GM19351 (cell line): ENCODE data around the gene DCTPP1.

Experiments used
- ATAC-seq: cut with Tn5 transposase; IDR thresholded peaks from one replicate; pipeline ENCODE4 v1.9.1; 2021; ENCODE audit warnings: mild to moderate bottlenecking, moderate library complexity; ENCODE audit not compliant: unreplicated experiment

DCTPP1 gene

GRCh38 chr16:30383521-30383920 is 46.3 kb downstream of the DCTPP1 start:
- no peak for ATAC-seq

DNA sequence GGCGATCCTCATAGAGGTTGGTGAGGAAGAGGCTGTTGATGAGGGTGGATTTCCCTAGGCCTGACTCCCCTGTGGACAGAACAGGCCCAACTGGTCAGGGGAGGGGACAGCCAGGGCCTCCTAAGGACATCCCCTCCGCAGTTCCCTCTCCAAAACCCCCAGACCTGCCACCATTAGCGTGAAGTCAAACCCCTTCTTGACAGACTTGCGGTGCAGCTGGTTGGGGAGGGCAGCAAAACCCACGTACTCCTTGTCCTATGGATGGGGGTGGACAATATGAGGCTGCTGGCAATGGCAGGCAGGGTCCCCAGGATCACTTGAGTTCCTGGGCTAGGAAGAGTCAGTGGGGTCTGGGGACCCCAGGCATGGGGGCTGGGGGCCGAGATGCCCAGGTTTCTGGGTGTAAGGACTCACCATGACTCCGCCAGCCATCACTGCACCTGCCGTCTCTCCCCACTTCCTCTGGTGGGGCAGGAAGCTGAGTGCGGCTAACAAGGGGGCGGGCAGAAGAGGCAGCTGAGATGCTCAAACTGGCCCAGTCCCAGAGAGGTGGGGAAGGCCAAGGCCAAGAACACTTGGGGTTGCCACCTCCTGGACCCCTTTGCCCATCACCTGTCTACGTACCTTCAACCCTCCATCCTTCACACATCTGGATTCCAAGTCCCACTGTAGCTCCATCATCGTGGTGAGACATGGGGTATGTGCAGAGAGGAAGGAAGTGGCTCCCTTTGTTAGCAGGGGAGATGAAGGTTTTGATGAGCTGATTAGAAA is 47.5 kb downstream of the DCTPP1 start, which contains the start of gene SEPTIN1:
SEPTIN1 (minus strand) TSS at position 451 of the 771 bp plus-strand sequence; CDS start at position 432, 19 bp downstream.
- peak; percentile 43 for ATAC-seq

DNA sequence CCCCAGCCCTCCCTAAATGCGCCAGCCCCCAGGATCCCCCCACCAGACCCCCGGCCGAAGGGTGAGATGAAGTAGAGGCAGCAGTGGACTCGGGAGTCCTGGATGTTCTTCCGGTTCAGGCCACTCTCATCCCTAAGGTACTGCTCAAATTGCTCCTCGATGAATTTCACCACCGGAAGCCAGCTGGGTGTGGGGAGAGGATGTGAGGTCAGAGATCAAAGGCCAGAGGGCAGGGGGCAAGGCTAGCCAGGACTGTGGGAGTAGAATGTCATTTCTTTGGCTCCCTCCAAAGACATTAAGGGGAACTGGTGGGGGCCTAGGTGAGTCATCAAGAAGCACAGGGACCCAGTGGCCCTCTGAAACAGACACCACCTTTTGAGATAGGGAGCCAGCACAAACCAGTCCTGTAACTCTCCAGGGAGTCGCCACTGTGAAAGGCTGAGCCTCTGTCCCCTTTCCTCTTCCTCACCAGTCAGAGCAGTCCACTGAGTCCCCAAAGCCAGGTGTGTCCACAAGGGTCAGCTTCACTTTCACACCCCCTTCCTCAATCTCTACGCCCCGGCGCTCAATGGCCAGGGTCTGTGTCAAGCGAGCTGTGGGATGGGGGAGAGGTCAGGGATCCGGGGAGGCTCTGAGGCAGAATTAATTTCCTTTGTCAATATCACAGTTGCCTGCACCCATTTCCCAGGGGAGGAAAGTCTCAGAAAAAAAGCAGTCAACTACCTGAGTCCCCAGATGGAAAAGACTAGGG is 48.4 kb downstream of the DCTPP1 start:
- ATAC-seq, result no peak

DNA sequence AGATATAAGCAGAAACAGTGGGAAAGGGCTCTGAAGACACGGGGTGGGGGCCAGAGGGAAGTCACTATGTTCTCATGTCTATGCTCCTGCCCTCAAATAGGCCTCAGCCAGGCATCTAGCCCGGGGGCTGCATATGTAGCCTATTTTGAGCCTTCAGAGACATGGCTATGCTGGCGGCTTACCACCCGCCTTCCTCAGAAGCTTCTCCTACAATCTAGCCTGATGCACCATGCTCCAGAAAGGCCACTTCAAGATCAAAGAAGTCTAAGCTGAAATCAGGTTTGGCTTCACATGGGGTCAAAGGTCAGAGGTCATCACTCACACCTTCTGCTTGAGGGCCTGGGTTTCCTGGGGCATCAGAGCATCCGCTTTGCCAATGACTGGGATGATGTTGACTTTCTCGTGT is 49.0 kb downstream of the DCTPP1 start:
- no peak for ATAC-seq

DNA sequence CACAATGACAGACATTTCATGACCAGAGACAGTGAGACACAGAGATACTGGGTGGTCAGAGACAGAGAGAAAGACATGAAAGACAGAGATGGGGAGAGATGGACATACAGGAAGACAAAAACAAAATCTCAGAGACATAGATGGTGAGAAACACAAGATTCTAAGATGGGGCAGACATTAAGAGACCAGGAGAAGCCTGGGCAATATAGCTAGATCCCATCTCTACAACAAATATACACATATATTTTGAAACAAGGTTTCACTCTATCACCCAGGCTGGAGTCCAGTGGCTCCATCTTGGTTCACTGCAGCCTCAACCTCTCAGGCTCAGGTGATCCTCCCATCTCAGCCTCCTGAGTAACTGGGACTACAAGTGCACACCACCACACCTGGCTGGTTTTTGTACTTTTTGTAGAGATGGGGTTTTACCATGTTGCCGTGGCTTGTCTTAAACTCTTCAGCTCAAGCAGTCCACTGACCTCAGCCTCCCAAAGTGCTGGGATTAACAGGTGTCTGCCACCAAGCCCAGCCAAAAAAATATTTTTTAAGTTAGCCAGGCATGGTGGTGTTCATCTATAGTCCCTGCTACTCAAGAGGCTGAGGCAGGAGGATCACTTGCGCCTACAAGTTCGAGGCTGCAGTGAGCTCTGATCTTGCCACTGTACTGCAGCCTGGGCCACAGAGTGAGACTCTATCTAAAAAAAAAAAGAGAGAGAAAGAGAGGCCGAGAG is 49.6 kb downstream of the DCTPP1 start:
- no peak for ATAC-seq

DNA sequence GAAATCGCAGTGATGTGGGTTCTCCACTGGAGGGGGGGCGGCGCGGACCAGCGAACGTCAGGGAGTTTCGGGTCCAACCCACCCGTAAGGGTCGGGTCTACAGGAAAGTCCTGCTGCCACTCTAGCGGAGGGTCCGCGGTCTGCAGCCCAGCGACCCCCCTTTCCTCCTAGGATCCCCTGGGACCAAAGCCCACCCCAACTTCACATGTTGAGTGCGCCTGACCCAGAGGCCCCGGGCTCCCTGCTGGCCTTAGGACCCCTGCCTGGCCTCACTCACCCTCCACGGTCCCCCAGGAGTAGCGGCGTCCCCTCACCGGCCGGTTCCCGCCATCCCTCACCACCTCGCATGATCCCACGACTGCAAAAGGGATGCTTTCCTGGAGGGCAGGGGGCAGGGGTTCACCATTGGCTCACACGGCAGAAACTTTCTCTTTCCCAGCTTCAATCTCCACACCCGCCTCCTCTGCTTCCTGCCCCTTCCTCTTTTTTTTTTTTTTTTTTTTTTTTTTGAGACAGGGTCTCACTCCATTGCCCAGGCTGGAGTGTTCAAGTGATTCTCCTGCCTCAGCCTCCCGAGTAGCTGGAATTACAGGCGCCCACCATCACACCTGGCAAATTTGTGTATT is 50.6 kb downstream of the DCTPP1 start:
- ATAC-seq, result no peak

DNA sequence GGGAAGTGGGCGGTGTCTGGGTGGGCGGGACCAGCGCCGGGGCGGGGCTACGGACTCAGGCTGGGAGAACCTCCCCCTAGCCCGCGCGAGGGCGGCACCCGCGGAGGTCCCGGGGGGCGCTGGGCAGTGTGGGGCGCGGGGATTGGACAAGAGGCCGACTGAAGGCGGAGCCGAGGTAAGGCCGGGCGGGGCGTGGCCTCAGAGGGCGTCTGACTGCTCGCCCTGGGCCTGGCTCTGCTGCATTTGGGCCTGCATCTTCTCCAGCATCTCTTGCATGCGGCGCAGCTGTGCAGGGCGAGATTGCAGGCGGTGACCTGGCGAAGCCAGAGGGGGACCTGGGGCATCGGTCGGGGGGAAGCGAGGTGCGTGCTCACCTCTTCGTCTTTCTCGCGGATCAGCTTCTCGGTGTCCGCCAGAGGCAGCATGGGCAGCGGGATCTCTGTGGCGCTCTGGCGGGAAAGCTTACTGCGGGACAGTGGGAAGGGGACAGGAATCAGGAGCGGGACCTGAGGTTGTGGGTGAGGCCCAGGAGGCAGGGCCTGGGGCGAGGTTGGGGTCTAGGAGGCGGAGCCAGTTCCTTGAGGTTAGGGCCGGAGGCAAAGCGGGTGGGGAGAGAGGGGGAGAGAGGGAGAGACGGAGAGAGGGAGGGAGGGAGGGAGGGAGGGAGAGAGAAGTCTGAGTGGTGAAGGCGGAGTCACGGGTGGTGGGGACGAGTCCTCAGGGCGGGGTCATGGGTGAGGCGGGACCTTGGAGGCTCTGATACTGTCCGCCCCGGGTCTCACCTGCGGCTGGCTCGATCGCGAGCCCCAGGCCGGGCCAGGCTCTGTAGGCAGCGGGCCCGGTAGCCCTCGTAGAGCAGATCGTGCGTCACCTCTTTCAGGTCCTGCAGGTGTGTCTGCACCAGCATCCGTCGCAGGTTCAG is 51.3 kb downstream of the DCTPP1 start:
- ATAC-seq, result peak; percentile 85

DNA sequence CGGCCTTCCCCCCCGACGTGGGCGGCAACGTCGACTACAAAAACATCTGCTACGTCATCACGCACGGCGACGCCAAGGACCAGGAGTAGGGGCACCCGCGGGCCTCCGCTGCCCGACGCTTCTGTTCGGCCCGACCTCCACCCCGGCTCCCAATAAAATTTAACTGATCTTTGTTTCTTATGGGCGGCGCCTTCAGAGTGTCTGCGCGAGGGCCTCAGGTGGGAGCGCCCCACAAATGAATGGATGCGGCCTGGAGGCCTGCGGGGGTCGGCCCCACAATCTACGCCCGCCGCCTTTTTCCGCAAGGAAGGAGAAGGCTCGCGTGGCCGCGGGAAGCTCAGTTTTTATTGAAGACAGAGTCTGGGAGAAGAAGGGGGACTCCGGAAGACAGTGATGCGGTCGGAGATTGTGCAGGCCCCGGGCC is 52.0 kb downstream of the DCTPP1 start:
- ATAC-seq, result peak; percentile 27

DNA sequence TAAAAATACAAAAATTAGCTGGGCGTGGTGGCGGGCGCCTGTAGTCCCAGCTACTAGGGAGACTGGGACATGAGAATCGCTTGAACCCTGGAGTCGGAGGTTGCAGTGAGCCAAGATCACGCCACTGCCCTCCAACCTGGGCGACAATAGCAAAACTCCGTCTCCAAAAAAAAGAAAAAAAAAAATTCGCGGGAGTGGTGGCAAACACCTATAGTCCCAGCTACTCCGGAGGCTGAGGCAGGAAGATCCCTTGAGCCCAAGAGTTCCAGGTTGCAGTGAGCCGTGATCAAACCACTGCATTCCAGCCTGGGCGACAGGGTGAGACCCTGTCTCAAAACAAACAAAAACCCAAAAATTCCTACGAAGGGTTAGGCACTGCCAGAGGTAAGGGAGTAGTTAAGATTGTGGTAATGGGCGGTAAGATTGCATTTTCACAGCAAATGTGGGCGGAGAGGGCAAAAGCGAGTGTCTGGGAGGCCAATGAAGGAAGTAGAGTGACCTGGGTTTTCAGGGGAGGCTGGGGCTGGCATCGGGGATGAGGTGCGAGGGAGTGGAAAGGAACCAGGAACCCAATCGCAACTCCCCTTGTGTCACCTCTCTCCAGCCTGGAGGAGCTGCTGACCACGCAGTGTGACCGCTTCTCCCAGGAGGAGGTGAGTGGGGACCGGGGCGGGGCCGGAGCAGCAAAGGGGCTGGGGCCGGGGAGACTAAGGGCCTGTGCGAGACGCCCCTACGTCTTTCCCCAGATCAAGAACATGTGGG is 52.6 kb downstream of the DCTPP1 start:
- no peak for ATAC-seq

DNA sequence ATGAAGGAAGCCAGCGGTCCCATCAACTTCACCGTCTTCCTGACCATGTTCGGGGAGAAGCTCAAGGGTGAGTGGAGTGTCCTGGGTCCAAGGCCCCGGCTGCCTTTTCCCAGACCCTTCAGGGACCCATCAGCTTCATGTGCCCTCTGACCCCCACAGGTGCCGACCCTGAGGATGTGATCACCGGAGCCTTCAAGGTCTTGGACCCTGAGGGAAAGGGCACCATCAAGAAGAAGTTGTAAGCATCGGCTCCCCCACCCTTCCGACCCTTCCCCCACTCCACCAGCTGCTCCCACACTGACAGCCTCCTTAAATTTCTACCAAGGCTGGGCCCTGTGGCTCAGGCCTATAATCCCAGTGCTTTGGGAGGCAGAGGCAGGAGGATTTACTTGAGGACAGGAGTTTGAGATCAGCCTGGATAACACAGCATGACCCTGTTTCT is 53.3 kb downstream of the DCTPP1 start:
- no peak for ATAC-seq

DNA sequence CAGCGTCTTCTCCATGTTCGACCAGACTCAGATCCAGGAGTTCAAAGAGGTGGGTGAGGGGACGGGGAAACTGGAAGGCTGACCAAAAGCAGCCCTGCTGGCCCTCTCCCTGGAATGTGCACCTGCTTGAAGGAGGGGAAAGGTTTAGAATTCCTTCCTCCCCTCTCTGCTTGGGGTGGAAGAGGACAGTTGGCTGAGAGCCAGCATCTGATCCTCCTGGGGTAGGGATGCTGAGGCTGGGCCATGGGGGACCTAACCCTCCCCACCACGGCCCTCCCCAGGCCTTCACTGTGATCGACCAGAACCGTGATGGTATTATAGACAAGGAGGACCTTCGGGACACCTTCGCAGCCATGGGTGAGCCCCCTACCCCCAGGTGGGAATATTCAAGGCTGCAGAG is 54.0 kb downstream of the DCTPP1 start:
- ATAC-seq, result no peak

DNA sequence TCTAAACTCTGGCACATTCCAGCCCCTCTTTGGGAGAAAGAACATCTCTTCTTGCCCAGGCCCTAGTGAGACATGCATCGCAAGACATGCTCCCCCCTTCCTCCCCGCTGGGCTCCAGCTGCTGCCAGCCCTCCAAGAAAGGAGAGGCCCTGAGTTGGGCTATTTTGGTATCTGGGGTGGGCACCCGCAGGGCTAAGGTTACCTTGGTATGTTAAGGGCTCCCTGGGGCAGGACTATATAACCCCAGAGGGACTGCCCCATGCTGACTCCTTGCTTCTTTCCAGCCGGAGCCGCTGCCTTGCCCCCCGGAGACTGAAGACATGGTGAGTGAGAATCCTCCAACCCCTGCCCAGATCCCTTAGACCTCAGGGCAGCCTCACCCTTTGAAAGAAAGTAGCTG is 55.3 kb downstream of the DCTPP1 start, which contains the start of gene MYL11:
MYL11 (plus strand) TSS at position 265 of the 400 bp plus-strand sequence; CDS start at position 321, 56 bp downstream.
- no peak for ATAC-seq
